Stimulated activated CD4-positive, alpha-beta T cell treated with anti-CD3 and anti-CD28 coated beads, TNF-alpha, amount 100 ng/mL, for 4 hours (primary cell): ENCODE results near the gene AATK.

Source experiments
- DNase-seq, 3 experiments: peaks; one replicate each; pipeline ENCODE4 v3.0.0-alpha.2; 2020; ENCODE audit warnings: low read depth in 3 of 3

Gene AATK

GRCh38 chr17:81127526-81128177 is 38.4 kb downstream of the AATK start:
- DNase-seq, result no peak

GRCh38 chr17:81127133-81127455 is 38.9 kb downstream of the AATK start:
- no peak for DNase-seq

- no peak for DNase-seq
These were observed 39.5 kb downstream of the AATK start for GRCh38 chr17:81126281-81127132.

GRCh38 chr17:81125573-81126081 is 40.4 kb downstream of the AATK start:
- no peak for DNase-seq

GRCh38 chr17:81124377-81124776 is 41.6 kb downstream of the AATK start:
- no peak for DNase-seq

- no peak for DNase-seq
These were observed 42.7 kb downstream of the AATK start for GRCh38 chr17:81123052-81124048.

- DNase-seq, result no peak
These were observed 43.9 kb downstream of the AATK start for GRCh38 chr17:81121841-81122733.

GRCh38 chr17:81120695-81121621 is 45.1 kb downstream of the AATK start:
- DNase-seq, result no peak

GRCh38 chr17:81120149-81120484 is 45.9 kb downstream of the AATK start:
- DNase-seq, result no peak

GRCh38 chr17:81119223-81120148 is 46.5 kb downstream of the AATK start:
- DNase-seq, result peak; percentile 58 to 78 (median 77)

- DNase-seq, result no peak
These were observed 47.5 kb downstream of the AATK start for GRCh38 chr17:81118308-81119221.

- no peak for DNase-seq
These were observed 48.3 kb downstream of the AATK start for GRCh38 chr17:81117672-81118198.

GRCh38 chr17:81116704-81117103 is 49.3 kb downstream of the AATK start:
- DNase-seq, result no peak

GRCh38 chr17:81115749-81116464 is 50.1 kb downstream of the AATK start:
- DNase-seq, result no peak

- no peak for DNase-seq
These were observed 50.8 kb downstream of the AATK start for GRCh38 chr17:81115219-81115618.

GRCh38 chr17:81114351-81115093 is 51.5 kb downstream of the AATK start:
- DNase-seq, result no peak
